ENCODE data around the gene GLB1L3. TPM values are rescaled to one million over a fixed set of nuclear protein-coding genes. Genes with fewer than 3 reads are reported as not detected.

GLB1L3 gene
- total RNA-seq, 4 donors from 2014 or later: not detected

- no peak for TF ChIP-seq CTCF (IDR thresholded peaks at IDR 0.05; ENCODE audit: low read depth)
Observed at GRCh38 chr11:134233729-134234179, 42.4 kb upstream of the GLB1L3 start.

DNA sequence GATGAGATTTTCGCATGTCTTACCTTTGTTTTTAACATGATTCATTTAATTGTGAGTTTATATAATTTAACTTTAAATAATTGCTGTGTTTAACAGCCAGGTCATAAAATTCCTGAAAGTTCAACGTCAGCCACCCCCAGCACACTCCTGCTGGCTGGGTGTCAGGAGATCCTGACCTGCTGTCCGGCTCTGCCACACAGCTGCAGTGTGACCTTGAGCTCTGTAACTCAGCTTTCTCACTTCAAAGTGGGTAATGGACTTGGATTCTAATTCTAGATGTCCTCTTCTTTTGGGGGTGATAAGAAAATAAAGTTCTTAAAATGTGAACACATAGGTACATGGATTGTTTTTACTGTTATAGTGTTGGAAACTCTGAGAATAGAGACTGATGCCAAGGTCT lies 40.8 kb upstream of the GLB1L3 start:
- TF ChIP-seq CTCF (IDR thresholded peaks at IDR 0.05; ENCODE audit: low read depth): no peak

- TF ChIP-seq CTCF (IDR thresholded peaks at IDR 0.05; ENCODE audit: low read depth): no peak
Observed at GRCh38 chr11:134236834-134237556, 39.2 kb upstream of the GLB1L3 start.

- no peak for TF ChIP-seq CTCF (IDR thresholded peaks at IDR 0.05; ENCODE audit: low read depth)
Observed at GRCh38 chr11:134237557-134237922, 38.6 kb upstream of the GLB1L3 start.

- TF ChIP-seq CTCF (IDR thresholded peaks at IDR 0.05; ENCODE audit: low read depth): no peak
Observed at GRCh38 chr11:134238956-134239355, 37.2 kb upstream of the GLB1L3 start.

DNA sequence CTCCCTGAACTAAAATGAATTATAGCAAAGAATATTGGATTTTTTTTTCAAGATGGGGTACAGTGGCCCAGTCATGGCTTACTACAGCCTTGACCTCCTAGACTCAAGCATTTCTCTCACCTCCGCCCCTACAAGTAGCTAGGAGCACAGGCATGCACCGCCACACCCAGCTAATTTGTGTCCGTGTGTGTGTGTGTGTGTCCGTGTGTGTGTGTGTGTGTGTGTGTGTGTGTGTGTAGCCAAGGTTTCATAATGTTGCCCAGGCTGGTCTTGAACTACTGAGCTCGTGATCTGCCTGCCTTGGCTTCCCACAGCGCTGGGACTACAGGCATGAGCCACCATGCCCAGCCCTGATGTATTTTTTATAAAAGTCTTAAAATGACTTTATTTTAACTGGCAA lies 35.6 kb upstream of the GLB1L3 start:
- no peak for TF ChIP-seq CTCF (IDR thresholded peaks at IDR 0.05; ENCODE audit: low read depth)

DNA sequence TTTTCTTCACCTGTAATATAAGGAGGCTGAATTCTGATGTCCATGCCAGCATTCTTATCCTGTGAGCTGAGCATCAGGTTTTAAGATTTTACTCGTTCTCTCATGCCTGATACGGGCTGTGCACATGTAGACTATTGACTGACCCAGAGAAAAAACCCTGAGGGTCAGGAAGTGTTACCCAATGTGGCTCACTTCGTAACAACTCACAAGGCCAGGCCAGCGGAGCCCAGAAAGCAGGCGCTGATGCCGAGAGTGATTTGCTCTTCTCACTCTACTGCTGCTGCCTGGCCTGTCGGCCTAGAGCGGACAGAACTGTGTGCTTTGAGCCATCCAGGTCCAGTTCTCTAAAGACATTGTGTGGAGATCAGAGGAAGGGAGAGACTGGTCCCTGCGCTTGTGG lies 33.8 kb upstream of the GLB1L3 start:
- no peak for TF ChIP-seq CTCF (IDR thresholded peaks at IDR 0.05; ENCODE audit: low read depth)

All from subcutaneous adipose tissue (tissue), 4 donors.